H1 (cell line): Measurements from ENCODE around the gene C3orf85.

Experiments
- CTCF ChIP-seq, 3 experiments: IDR thresholded peaks; 1 replicate in 2 of 3; 2 replicates in 1 of 3; pipeline versions ENCODE4 v1.5.1 to v1.6.1; 2011; ENCODE audit warnings: low read length in 3 of 3, mild to moderate bottlenecking in 3 of 3, inconsistent platforms in 2 of 3, low read depth in 1 of 3, moderate library complexity in 1 of 3; ENCODE audit not compliant: insufficient read depth in 1 of 3; ENCODE audit errors: control extremely low read depth in 1 of 3
- EZH2 ChIP-seq: fragments of 200-600 bp; sonication (generic); IDR thresholded peaks from 2 replicates; pipeline ENCODE4 v1.7.1; 2012; ENCODE audit warnings: low read depth, mild to moderate bottlenecking, moderate library complexity, low read length, inconsistent platforms; ENCODE audit not compliant: severe bottlenecking
- GABPA ChIP-seq: IDR thresholded peaks from 2 replicates; pipeline ENCODE4 v1.6.1; 2011; ENCODE audit warnings: mild to moderate bottlenecking, low read length, moderate library complexity, borderline replicate concordance; ENCODE audit not compliant: insufficient read depth
- POLR2A ChIP-seq, 2 experiments: IDR thresholded peaks; 1 replicate in 1 of 2; 2 replicates in 1 of 2; pipeline ENCODE4 v1.6.1; 2011; ENCODE audit warnings: low read depth in 2 of 2, low read length in 2 of 2, mild to moderate bottlenecking in 2 of 2; ENCODE audit errors: control extremely low read depth in 1 of 2
- RFX5 ChIP-seq: IDR thresholded peaks from 2 replicates; pipeline ENCODE4 v1.6.1; 2011; ENCODE audit warnings: low read depth, low read length, improper control_type of control experiment, borderline replicate concordance
- SIRT6 ChIP-seq: IDR thresholded peaks from one replicate; pipeline ENCODE4 v1.7.1; 2012; ENCODE audit warnings: low read length, inconsistent platforms
- YY1 ChIP-seq: IDR thresholded peaks from 2 replicates; pipeline ENCODE4 v1.6.1; 2011; ENCODE audit warnings: low read depth, mild to moderate bottlenecking, low read length

- TF ChIP-seq RFX5 (no peak), POLR2A (IDR thresholded peaks at IDR 0.05; ENCODE audit: control extremely low read depth in 1 of 2, low read depth in 2 of 2, low read length in 2 of 2) (no peak), CTCF (IDR thresholded peaks at IDR 0.05; ENCODE audit: control extremely low read depth in 1 of 3, insufficient read depth in 1 of 3, low read depth in 1 of 3, low read length in 3 of 3) (no peak), GABPA (no peak), EZH2 (no peak), YY1 (no peak), SIRT6 (no peak)
Measured at GRCh38 chr3:109191421-109191820, 54.9 kb downstream of the C3orf85 start.
